GM10266 (cell line): Measurements from ENCODE around the gene RASSF7.

ENCODE experiments used
- DNase-seq: peaks from one replicate; pipeline ENCODE4 v3.0.0; 2012; ENCODE audit errors: extremely low spot score
- CTCF ChIP-seq: IDR thresholded peaks from 2 replicates; pipeline ENCODE4 v1.5.1; 2012; ENCODE audit warnings: mild to moderate bottlenecking, low read depth; ENCODE audit not compliant: control insufficient read depth, insufficient read depth; ENCODE audit errors: missing control alignments

Gene RASSF7

GRCh38 chr11:550021-550745 lies 10.6 kb upstream of the RASSF7 start:
- DNase-seq = no peak
- no peak for TF ChIP-seq CTCF

- TF ChIP-seq CTCF = no peak
- no peak for DNase-seq
Observed at GRCh38 chr11:550746-551085, 10.1 kb upstream of the RASSF7 start.

GRCh38 chr11:551131-551530 lies 9.6 kb upstream of the RASSF7 start:
- no peak for DNase-seq
- TF ChIP-seq CTCF = no peak

GRCh38 chr11:551596-551995 lies 9.2 kb upstream of the RASSF7 start:
- no peak for TF ChIP-seq CTCF
- DNase-seq = no peak

- no peak for DNase-seq
- no peak for TF ChIP-seq CTCF
Observed at GRCh38 chr11:553083-553987, 7.4 kb upstream of the RASSF7 start.

- no peak for DNase-seq
- no peak for TF ChIP-seq CTCF
Observed at GRCh38 chr11:553988-554340, 6.8 kb upstream of the RASSF7 start.

GRCh38 chr11:554428-555226 lies 6.1 kb upstream of the RASSF7 start:
- TF ChIP-seq CTCF = peak; percentile 92
- peak; percentile 95 for DNase-seq
